Fibroblast of lung (primary cell): ENCODE measurements around the gene PAN2. TPM values are rescaled to one million over a fixed set of nuclear protein-coding genes. Genes with fewer than 3 reads are reported as not detected.

Experiments
- DNase-seq, 2 donors: peaks; one replicate each; pipeline versions ENCODE4 v3.0.0 to v3.0.0-alpha.2; 2010; ENCODE audit warnings: low read depth in 2 of 2
- H2AFZ ChIP-seq: 2 replicates; pipeline ENCODE4 v1.5.1; 2012; ENCODE audit warnings: low read length, control low read depth, inconsistent platforms
- H3K27ac ChIP-seq: 2 replicates; pipeline ENCODE4 v1.5.1; 2011; ENCODE audit warnings: low read length, control low read depth; ENCODE audit not compliant: insufficient read depth
- H3K27me3 ChIP-seq: 2 replicates; pipeline ENCODE4 v1.5.1; 2011; ENCODE audit warnings: mild to moderate bottlenecking, low read length; ENCODE audit not compliant: control insufficient read depth, insufficient read depth
- H3K36me3 ChIP-seq: 2 replicates; pipeline ENCODE4 v1.5.1; 2011; ENCODE audit warnings: low read length; ENCODE audit not compliant: control insufficient read depth, insufficient read depth
- H3K4me1 ChIP-seq: 2 replicates; pipeline ENCODE4 v1.5.1; 2011; ENCODE audit warnings: low read length; ENCODE audit not compliant: control insufficient read depth, insufficient read depth; ENCODE audit errors: extremely low read depth
- H3K4me2 ChIP-seq: 2 replicates; pipeline ENCODE4 v1.5.1; 2011; ENCODE audit warnings: low read length, control low read depth; ENCODE audit not compliant: insufficient read depth; ENCODE audit errors: extremely low read depth
- H3K4me3 ChIP-seq, 4 experiments: fragments of 200-600 bp in 1 of 4; sonication (generic) in 1 of 4; replicated peaks in 1 of 4; 2 replicates each; pipeline ENCODE4 v1.5.1; 2011 to 2016; ENCODE audit warnings: low read length in 4 of 4, low read depth in 3 of 4, mild to moderate bottlenecking in 3 of 4, control low read depth in 2 of 4, inconsistent platforms in 1 of 4, mixed read lengths in 1 of 4; ENCODE audit not compliant: insufficient read depth in 1 of 4; ENCODE audit errors: control extremely low read depth in 1 of 4
- H3K79me2 ChIP-seq: 2 replicates; pipeline ENCODE4 v1.5.1; 2012; ENCODE audit warnings: mild to moderate bottlenecking, low read length, inconsistent platforms; ENCODE audit not compliant: control insufficient read depth, insufficient read depth
- H3K9ac ChIP-seq: 2 replicates; pipeline ENCODE4 v1.5.1; 2011; ENCODE audit warnings: mild to moderate bottlenecking, low read length, control low read depth; ENCODE audit not compliant: insufficient read depth
- H3K9me3 ChIP-seq: 2 replicates; pipeline ENCODE4 v1.5.1; 2012; ENCODE audit warnings: low read depth, low read length; ENCODE audit not compliant: control insufficient read depth, insufficient read depth
- H4K20me1 ChIP-seq: 2 replicates; pipeline ENCODE4 v1.5.1; 2011; ENCODE audit warnings: low read length; ENCODE audit not compliant: control insufficient read depth, insufficient read depth; ENCODE audit errors: extremely low read depth
- EZH2 ChIP-seq: IDR thresholded peaks from 2 replicates; pipeline ENCODE4 v1.5.1; 2012; ENCODE audit warnings: low read length, control low read depth, mild to moderate bottlenecking; ENCODE audit errors: missing control alignments
- polyA plus RNA-seq, 2 donors: library from polyadenylated mRNA; depleted of rRNA in 1 of 2; stranded (reverse) in 1 of 2; unstranded in 1 of 2; fragments of >200 nt; gene quantifications; 2 replicates each; pipeline ENCODE4 v1.2.1, GENCODE V29; 2011 to 2012; ENCODE audit warnings: missing spikeins in 1 of 2
- total RNA-seq: library from RNA; depleted of rRNA; stranded (reverse); fragments of >200 nt; gene quantifications from 2 replicates; pipeline ENCODE4 v1.2.1, GENCODE V29; 2014
- TF ChIP-seq, protein P1 (sequence below), 2 donors: IDR thresholded peaks in 1 of 2; conservative IDR thresholded peaks in 1 of 2; 1 replicate in 1 of 2; 2 replicates in 1 of 2; pipeline ENCODE4 v1.5.1; 2011 to 2012; ENCODE audit warnings: low read length in 2 of 2, control low read depth in 1 of 2, inconsistent platforms in 1 of 2, low read depth in 1 of 2, mild to moderate bottlenecking in 1 of 2

PAN2 gene
- total and polyA plus RNA-seq, 2 donors (not counting 1 experiment from before 2014, with no cell fraction given), result 17.3 to 25.9 TPM

DNA sequence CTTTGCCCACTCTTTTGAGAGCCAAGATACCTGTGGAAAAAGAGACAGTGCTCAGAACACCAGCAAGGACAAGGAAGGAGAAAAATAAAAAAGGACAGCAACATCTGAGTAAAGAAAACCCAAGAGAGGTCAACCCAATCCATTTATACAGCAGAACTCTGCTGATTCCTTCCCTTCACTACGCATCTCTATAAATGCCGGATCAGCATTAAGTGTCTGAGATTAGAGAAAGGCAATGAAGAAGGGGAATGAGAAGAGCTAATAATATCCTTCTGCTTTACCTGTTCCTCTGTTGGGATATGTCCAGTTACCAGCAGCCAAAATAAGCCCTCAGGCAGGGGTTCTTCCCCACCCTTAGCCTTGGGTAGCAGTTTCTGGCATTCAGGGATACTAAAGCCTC is 51.2 kb downstream of the PAN2 start:
- Histone ChIP-seq H3K36me3 (peaks cover 13% of the 10 kb centered on the region), H2AFZ (no peak overlapping the region), H4K20me1 (no peaks in the 10 kb centered on the region), H3K27me3 (no peaks in the 10 kb centered on the region), H3K4me1 (no peaks in the 10 kb centered on the region), H3K4me3 (no peak overlapping the region), H3K9ac (no peak overlapping the region), H3K4me2 (no peak overlapping the region), H3K27ac (no peak overlapping the region), H3K9me3 (no peaks in the 10 kb centered on the region), H3K79me2 (no peaks in the 10 kb centered on the region)
- no peak for TF ChIP-seq EZH2
- TF ChIP-seq, protein P1, sequence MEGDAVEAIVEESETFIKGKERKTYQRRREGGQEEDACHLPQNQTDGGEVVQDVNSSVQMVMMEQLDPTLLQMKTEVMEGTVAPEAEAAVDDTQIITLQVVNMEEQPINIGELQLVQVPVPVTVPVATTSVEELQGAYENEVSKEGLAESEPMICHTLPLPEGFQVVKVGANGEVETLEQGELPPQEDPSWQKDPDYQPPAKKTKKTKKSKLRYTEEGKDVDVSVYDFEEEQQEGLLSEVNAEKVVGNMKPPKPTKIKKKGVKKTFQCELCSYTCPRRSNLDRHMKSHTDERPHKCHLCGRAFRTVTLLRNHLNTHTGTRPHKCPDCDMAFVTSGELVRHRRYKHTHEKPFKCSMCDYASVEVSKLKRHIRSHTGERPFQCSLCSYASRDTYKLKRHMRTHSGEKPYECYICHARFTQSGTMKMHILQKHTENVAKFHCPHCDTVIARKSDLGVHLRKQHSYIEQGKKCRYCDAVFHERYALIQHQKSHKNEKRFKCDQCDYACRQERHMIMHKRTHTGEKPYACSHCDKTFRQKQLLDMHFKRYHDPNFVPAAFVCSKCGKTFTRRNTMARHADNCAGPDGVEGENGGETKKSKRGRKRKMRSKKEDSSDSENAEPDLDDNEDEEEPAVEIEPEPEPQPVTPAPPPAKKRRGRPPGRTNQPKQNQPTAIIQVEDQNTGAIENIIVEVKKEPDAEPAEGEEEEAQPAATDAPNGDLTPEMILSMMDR (conservative IDR thresholded peaks at IDR 0.05 in 1 of 2, IDR thresholded peaks at IDR 0.05 in 1 of 2; ENCODE audit: low read depth in 1 of 2, low read length in 2 of 2), result no peak
- DNase-seq, result no peak

DNA sequence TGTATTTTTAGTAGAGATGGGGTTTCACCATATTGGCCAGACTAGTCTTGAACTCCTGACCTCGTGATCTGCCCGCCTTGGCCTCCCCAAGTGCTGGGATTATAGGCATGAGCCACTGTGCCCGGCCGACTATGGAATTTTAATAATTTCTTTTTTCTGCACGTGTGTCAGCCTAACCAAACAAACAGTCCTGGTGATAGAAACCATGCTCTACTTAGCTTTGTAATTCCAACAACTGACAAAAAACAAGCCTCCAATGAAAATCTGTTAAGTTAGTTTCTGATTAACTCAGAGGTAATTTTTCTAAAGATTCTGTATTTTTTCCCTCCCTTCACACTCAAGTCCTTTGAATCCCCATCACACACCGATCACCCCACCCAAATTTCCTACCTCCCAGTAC is 51.8 kb downstream of the PAN2 start:
- Histone ChIP-seq H3K9ac (no peak overlapping the region), H3K27ac (no peak overlapping the region), H3K4me3 (no peak overlapping the region), H3K4me1 (no peaks in the 10 kb centered on the region), H3K4me2 (no peak overlapping the region), H2AFZ (no peak overlapping the region), H4K20me1 (no peaks in the 10 kb centered on the region), H3K36me3 (peaks cover 13% of the 10 kb centered on the region), H3K27me3 (no peaks in the 10 kb centered on the region), H3K79me2 (no peaks in the 10 kb centered on the region), H3K9me3 (no peaks in the 10 kb centered on the region)
- TF ChIP-seq EZH2, result no peak
- TF ChIP-seq, protein P1 (conservative IDR thresholded peaks at IDR 0.05 in 1 of 2, IDR thresholded peaks at IDR 0.05 in 1 of 2; ENCODE audit: low read depth in 1 of 2, low read length in 2 of 2), result no peak
- no peak for DNase-seq

DNA sequence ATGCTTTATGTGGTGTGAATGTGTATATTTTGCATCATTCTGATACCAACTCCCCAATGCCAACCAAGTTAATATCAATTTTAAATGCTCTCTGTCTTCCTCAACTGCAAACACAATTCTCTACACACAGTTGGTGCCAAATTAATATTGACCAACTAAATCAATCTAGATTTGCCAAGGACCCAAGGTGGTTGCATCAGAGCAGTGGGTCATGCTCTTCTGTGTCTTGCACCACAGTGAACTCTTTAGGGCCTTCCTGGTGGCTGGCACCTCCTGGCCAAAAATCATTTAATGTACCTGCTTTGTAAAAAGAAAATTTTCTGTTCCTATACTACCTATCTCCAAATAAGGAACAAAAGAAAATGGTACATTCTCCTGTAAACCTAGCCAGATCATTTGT is 53.0 kb downstream of the PAN2 start:
- TF ChIP-seq, protein P1 (conservative IDR thresholded peaks at IDR 0.05 in 1 of 2, IDR thresholded peaks at IDR 0.05 in 1 of 2; ENCODE audit: low read depth in 1 of 2, low read length in 2 of 2), result no peak
- no peak for TF ChIP-seq EZH2
- no peak for DNase-seq

More for the DNA sequence above, 53.0 kb downstream of the PAN2 start:
- H3K27ac ChIP-seq, result no peak overlapping the region
- no peaks in the 10 kb centered on the region for H4K20me1 ChIP-seq
- no peaks in the 10 kb centered on the region for H3K4me1 ChIP-seq
- no peaks in the 10 kb centered on the region for H3K79me2 ChIP-seq
- no peak overlapping the region for H2AFZ ChIP-seq
- H3K9ac ChIP-seq, result no peak overlapping the region
- H3K9me3 ChIP-seq, result no peaks in the 10 kb centered on the region
- no peaks in the 10 kb centered on the region for H3K27me3 ChIP-seq
- H3K4me3 ChIP-seq, result no peak overlapping the region
- no peak overlapping the region for H3K4me2 ChIP-seq
- peaks cover 14% of the 10 kb centered on the region for H3K36me3 ChIP-seq
